ENCODE results near the gene IL9.

The IL9 gene

DNA sequence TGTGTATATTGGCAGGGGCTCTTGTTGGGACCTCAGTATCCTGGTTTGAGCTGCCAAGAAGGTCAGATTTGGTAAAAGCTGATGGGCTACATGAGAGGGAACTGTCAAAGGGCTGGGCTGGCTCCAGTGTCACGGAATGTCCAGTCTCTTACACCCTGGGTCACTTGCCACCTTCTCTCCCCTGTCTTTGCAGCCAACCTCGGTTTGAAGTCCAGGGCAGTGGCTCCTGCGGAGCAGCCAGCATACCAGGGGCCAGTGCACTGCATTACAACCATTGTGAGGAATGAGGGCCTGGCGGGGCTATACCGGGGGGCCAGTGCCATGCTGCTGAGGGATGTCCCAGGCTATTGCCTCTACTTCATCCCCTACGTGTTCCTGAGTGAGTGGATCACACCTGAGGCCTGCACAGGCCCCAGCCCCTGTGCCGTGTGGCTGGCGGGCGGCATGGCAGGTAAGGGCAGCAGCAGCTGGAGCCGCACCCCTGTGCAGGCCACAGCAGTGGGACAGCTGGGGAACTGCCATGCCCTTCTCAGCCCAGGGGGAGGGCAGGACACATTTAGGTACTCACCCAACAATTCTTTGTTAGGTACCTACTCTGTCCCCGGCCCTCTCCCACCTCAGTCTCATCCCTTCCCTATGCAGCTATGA lies 24.2 kb downstream of the IL9 start:
- H3K27me3 ChIP-seq (ENCODE audit: insufficient read depth, low read length) = no peaks in the 10 kb centered on the region
- H3F3A ChIP-seq (ENCODE audit: insufficient read depth, low read length) = no peaks in the 10 kb centered on the region
- H4K20me1 ChIP-seq (ENCODE audit: insufficient read depth, low read length) = no peaks in the 10 kb centered on the region
- H3K27ac ChIP-seq (ENCODE audit: low read depth, low read length, poor library complexity, severe bottlenecking) = no peak overlapping the region
- H2AFZ ChIP-seq (ENCODE audit: low read length) = no peak overlapping the region
- H3K9me3 ChIP-seq (ENCODE audit: low read length) = no peaks in the 10 kb centered on the region
- TF ChIP-seq EZH2 (IDR thresholded peaks at IDR 0.05; ENCODE audit: borderline replicate concordance, low read length) = no peak
- TF ChIP-seq, protein P1, sequence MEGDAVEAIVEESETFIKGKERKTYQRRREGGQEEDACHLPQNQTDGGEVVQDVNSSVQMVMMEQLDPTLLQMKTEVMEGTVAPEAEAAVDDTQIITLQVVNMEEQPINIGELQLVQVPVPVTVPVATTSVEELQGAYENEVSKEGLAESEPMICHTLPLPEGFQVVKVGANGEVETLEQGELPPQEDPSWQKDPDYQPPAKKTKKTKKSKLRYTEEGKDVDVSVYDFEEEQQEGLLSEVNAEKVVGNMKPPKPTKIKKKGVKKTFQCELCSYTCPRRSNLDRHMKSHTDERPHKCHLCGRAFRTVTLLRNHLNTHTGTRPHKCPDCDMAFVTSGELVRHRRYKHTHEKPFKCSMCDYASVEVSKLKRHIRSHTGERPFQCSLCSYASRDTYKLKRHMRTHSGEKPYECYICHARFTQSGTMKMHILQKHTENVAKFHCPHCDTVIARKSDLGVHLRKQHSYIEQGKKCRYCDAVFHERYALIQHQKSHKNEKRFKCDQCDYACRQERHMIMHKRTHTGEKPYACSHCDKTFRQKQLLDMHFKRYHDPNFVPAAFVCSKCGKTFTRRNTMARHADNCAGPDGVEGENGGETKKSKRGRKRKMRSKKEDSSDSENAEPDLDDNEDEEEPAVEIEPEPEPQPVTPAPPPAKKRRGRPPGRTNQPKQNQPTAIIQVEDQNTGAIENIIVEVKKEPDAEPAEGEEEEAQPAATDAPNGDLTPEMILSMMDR (IDR thresholded peaks at IDR 0.05; ENCODE audit: low read length) = no peak
- H3K79me2 ChIP-seq (ENCODE audit: insufficient read depth, low read length) = no peaks in the 10 kb centered on the region
- no peak overlapping the region for H3K4me3 ChIP-seq (ENCODE audit: low read depth, low read length, poor library complexity, severe bottlenecking)
- H3K36me3 ChIP-seq (ENCODE audit: insufficient read depth, low read length) = no peaks in the 10 kb centered on the region
- H3K4me2 ChIP-seq (ENCODE audit: low read length) = no peak overlapping the region
- H3K9me2 ChIP-seq (ENCODE audit: low read depth, low read length) = no peaks in the 10 kb centered on the region
- H3K4me1 ChIP-seq (ENCODE audit: insufficient read depth, low read length, severe bottlenecking) = no peaks in the 10 kb centered on the region
- H3K9ac ChIP-seq (ENCODE audit: low read length) = no peak overlapping the region

GRCh38 chr5:135869935-135870334 lies 25.7 kb downstream of the IL9 start:
- H2AFZ ChIP-seq (ENCODE audit: low read length) = no peak overlapping the region
- no peaks in the 10 kb centered on the region for H3K9me2 ChIP-seq (ENCODE audit: low read depth, low read length)
- H3K79me2 ChIP-seq (ENCODE audit: insufficient read depth, low read length) = no peaks in the 10 kb centered on the region
- no peaks in the 10 kb centered on the region for H3K36me3 ChIP-seq (ENCODE audit: insufficient read depth, low read length)
- no peaks in the 10 kb centered on the region for H3K4me1 ChIP-seq (ENCODE audit: insufficient read depth, low read length, severe bottlenecking)
- no peaks in the 10 kb centered on the region for H3K9me3 ChIP-seq (ENCODE audit: low read length)
- no peaks in the 10 kb centered on the region for H4K20me1 ChIP-seq (ENCODE audit: insufficient read depth, low read length)
- H3K27ac ChIP-seq (ENCODE audit: low read depth, low read length, poor library complexity, severe bottlenecking) = no peak overlapping the region
- H3F3A ChIP-seq (ENCODE audit: insufficient read depth, low read length) = no peaks in the 10 kb centered on the region
- TF ChIP-seq, protein P1 (IDR thresholded peaks at IDR 0.05; ENCODE audit: low read length) = no peak
- TF ChIP-seq EZH2 (IDR thresholded peaks at IDR 0.05; ENCODE audit: borderline replicate concordance, low read length) = no peak
- H3K27me3 ChIP-seq (ENCODE audit: insufficient read depth, low read length) = no peaks in the 10 kb centered on the region
- no peak overlapping the region for H3K4me3 ChIP-seq (ENCODE audit: low read depth, low read length, poor library complexity, severe bottlenecking)
- H3K9ac ChIP-seq (ENCODE audit: low read length) = no peak overlapping the region
- no peak overlapping the region for H3K4me2 ChIP-seq (ENCODE audit: low read length)

DNA sequence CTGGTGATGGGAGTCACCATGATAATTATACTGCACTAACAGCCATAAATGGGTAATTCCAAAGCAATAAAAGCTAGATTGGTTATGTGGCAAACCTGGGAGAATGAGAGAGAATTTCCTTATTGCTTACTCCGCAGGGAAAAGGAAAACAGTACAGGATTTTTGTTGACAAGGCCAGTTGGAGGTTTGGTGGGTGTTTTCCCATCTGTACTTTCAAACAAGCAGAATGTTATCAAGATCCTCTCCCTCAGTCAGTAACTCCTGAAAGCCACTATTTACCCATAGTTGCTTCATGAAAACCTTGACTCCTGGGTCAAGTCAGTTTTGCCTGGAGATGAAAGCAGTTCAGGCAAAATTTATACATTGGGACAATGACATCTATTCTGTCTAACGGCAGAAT lies 26.4 kb downstream of the IL9 start:
- Histone ChIP-seq H2AFZ (ENCODE audit: low read length) (no peak overlapping the region), H3K27me3 (ENCODE audit: insufficient read depth, low read length) (no peaks in the 10 kb centered on the region), H3K9me2 (ENCODE audit: low read depth, low read length) (no peaks in the 10 kb centered on the region), H3K9me3 (ENCODE audit: low read length) (no peaks in the 10 kb centered on the region), H3K79me2 (ENCODE audit: insufficient read depth, low read length) (no peaks in the 10 kb centered on the region), H4K20me1 (ENCODE audit: insufficient read depth, low read length) (no peaks in the 10 kb centered on the region), H3K4me3 (ENCODE audit: low read depth, low read length, poor library complexity, severe bottlenecking) (no peak overlapping the region), H3K27ac (ENCODE audit: low read depth, low read length, poor library complexity, severe bottlenecking) (no peak overlapping the region), H3K36me3 (ENCODE audit: insufficient read depth, low read length) (no peaks in the 10 kb centered on the region), H3K9ac (ENCODE audit: low read length) (no peak overlapping the region), H3K4me2 (ENCODE audit: low read length) (no peak overlapping the region), H3F3A (ENCODE audit: insufficient read depth, low read length) (no peaks in the 10 kb centered on the region), H3K4me1 (ENCODE audit: insufficient read depth, low read length, severe bottlenecking) (no peaks in the 10 kb centered on the region)
- TF ChIP-seq, protein P1 (IDR thresholded peaks at IDR 0.05; ENCODE audit: low read length) = no peak
- TF ChIP-seq EZH2 (IDR thresholded peaks at IDR 0.05; ENCODE audit: borderline replicate concordance, low read length) = no peak

All from OCI-LY1 (cell line).